Body of pancreas (tissue), 4 donors: ENCODE results near the gene MYO9B. TPM values are rescaled to one million over a fixed set of nuclear protein-coding genes. Genes with fewer than 3 reads are reported as not detected.
"Not testable (repeated sequence)": the region's sequence is repeated elsewhere in the genome, so short reads cannot be mapped to it uniquely, and the experiment has no call there.

Experiments used
- ATAC-seq: fragments of 150-250 bp; one replicate; pipeline ENCODE4 v1.9.1; 2016
- DNase-seq, 4 donors: peaks; one replicate each; pipeline ENCODE4 v3.0.0-alpha.2; 2019
- H3K27ac ChIP-seq, 4 donors: fragments of 200-600 bp; sonication (generic); 1 replicate in 3 of 4; 2 replicates in 1 of 4; pipeline versions ENCODE4 v1.5.1 to v1.6.1; 2016 to 2019; ENCODE audit warnings: mild to moderate bottlenecking in 1 of 4, mixed read lengths in 1 of 4, moderate library complexity in 1 of 4
- H3K27me3 ChIP-seq, 2 donors: fragments of 200-600 bp; sonication (generic); one replicate each; pipeline ENCODE4 v1.6.0; 2016; ENCODE audit warnings: mild to moderate bottlenecking in 1 of 2
- H3K36me3 ChIP-seq, 2 donors: fragments of 200-600 bp; sonication (generic); replicated peaks in 1 of 2; 2 replicates each; pipeline ENCODE4 v1.5.1; 2016; ENCODE audit warnings: low read depth in 2 of 2; ENCODE audit not compliant: insufficient read depth in 1 of 2
- H3K4me1 ChIP-seq: fragments of 200-600 bp; sonication (generic); one replicate; pipeline ENCODE4 v1.6.0; 2016
- H3K4me3 ChIP-seq, 2 donors: fragments of 200-600 bp; sonication (generic); 1 replicate in 1 of 2; 2 replicates in 1 of 2; pipeline ENCODE4 v1.5.1; 2016 to 2019
- H3K9me3 ChIP-seq, 3 donors: fragments of 200-600 bp; sonication (generic); 1 replicate in 2 of 3; 2 replicates in 1 of 3; pipeline ENCODE4 v1.5.1; 2016
- POLR2A ChIP-seq, 3 donors: fragments of 450-650 bp; IDR thresholded peaks; one replicate each; pipeline ENCODE4 v1.6.1; 2016; ENCODE audit warnings: antibody characterized with exemption in 3 of 3, mild to moderate bottlenecking in 2 of 3
- WGBS, 2 donors: methylation state at CpG; one replicate each; pipeline ENCODE4 v1.1.5; 2017; 5-methylcytosine and 5-hydroxymethylcytosine counted together
- intact Hi-C: fragments of 100-400 bp; cut with DNase I; formaldehyde crosslinking; loops from one replicate; pipeline ENCODE4 v1.15.1; 2023
- total RNA-seq, 2 donors: library from RNA; depleted of rRNA; stranded (reverse); fragments of >200 nt; gene quantifications; one replicate each; pipeline ENCODE4 v1.1.0, GENCODE V29; 2016
- TF ChIP-seq, protein P1 (sequence below), 7 experiments: fragments of 450-650 bp in 4 of 7; fragments of 200-600 bp in 3 of 7; sonication (generic) in 3 of 7; IDR thresholded peaks; one replicate each; pipeline ENCODE4 v1.5.1; 2016 to 2019; ENCODE audit warnings: antibody characterized with exemption in 7 of 7

The MYO9B gene
- total RNA-seq, 2 donors from 2014 or later: 26.2 to 56.0 TPM

- Histone ChIP-seq H3K27me3 (no peaks in the 10 kb centered on the region), H3K36me3 (peaks cover 0 to 7% of the 10 kb centered on the region in 2 donors), H3K27ac (no peak overlapping the region), H3K4me1 (peaks cover 3% of the 10 kb centered on the region), H3K4me3 (no peak overlapping the region), H3K9me3 (no peaks in the 10 kb centered on the region)
- TF ChIP-seq, protein P1, sequence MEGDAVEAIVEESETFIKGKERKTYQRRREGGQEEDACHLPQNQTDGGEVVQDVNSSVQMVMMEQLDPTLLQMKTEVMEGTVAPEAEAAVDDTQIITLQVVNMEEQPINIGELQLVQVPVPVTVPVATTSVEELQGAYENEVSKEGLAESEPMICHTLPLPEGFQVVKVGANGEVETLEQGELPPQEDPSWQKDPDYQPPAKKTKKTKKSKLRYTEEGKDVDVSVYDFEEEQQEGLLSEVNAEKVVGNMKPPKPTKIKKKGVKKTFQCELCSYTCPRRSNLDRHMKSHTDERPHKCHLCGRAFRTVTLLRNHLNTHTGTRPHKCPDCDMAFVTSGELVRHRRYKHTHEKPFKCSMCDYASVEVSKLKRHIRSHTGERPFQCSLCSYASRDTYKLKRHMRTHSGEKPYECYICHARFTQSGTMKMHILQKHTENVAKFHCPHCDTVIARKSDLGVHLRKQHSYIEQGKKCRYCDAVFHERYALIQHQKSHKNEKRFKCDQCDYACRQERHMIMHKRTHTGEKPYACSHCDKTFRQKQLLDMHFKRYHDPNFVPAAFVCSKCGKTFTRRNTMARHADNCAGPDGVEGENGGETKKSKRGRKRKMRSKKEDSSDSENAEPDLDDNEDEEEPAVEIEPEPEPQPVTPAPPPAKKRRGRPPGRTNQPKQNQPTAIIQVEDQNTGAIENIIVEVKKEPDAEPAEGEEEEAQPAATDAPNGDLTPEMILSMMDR (IDR thresholded peaks at IDR 0.05): no peak
- no peak for TF ChIP-seq POLR2A (IDR thresholded peaks at IDR 0.05)
- DNase-seq (no peak), ATAC-seq (no peak)
- intact Hi-C loops: no loop called here
- 94 to 96% methylated on average over 24 to 55 of the region's 59 CpGs for WGBS, 2 donors
These were observed 26.4 kb downstream of the MYO9B start for GRCh38 chr19:17101686-17102628.

DNA sequence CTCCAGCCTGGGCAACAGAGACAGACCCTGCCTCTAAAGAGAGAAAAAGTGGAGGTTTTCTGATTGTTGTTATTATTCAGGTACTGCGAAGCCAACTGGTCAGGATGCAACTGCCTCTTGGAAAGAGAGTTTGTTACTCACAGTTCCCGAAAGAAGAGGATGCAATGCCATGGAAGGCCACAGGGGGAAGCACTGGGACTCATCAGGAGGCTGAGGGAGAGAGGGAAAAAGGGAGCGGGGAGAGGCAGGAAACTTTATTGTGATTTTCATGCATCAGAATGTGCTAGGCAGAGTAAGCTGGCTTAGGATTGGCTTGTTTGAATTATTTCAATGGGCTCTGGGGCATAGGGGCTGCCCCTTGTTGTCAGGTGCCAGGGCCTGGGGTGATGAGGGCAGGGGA is 27.6 kb downstream of the MYO9B start:
- Histone ChIP-seq H3K4me1 (peaks cover 7% of the 10 kb centered on the region), H3K36me3 (peaks cover 0 to 7% of the 10 kb centered on the region in 2 donors), H3K4me3 (no peak overlapping the region), H3K9me3 (no peaks in the 10 kb centered on the region), H3K27me3 (no peaks in the 10 kb centered on the region), H3K27ac (no peak overlapping the region)
- TF ChIP-seq, protein P1 (IDR thresholded peaks at IDR 0.05): peak in 2 of 7 experiments; percentile 25 to 30
- no peak for TF ChIP-seq POLR2A (IDR thresholded peaks at IDR 0.05)
- no peak for ATAC-seq
- intact Hi-C loops: no loop called here
- 76 to 98% methylated on average over 3 of the region's 3 CpGs for WGBS, 2 donors
- peak in 1 of 4 donors; percentile 29 for DNase-seq

DNA sequence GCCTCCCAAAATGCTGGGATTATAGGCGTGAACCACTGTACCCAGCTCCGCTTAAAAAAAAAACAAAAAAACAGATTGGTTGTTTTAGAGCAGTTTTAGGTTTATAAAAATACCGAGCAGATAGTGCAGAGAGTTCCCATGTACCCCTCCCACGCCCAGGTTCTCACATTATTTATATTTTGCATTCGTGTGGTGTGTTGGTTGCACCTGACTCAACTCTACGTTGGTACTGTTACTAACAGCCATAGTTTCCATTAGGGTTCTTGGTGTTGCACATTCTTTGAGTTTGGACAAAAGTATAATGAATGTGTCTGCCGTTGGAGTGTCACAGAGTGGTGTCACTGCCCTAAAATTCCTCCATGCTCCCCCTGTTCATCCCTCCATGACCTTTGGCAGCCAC is 29.1 kb downstream of the MYO9B start:
- no peak for TF ChIP-seq POLR2A (IDR thresholded peaks at IDR 0.05)
- TF ChIP-seq, protein P1 (IDR thresholded peaks at IDR 0.05): no peak
- Histone ChIP-seq H3K27me3 (no peaks in the 10 kb centered on the region), H3K9me3 (no peaks in the 10 kb centered on the region), H3K27ac (no peak overlapping the region), H3K4me1 (peaks cover 12% of the 10 kb centered on the region), H3K36me3 (peaks cover 0 to 7% of the 10 kb centered on the region in 2 donors), H3K4me3 (no peak overlapping the region)
- DNase-seq (no peak), ATAC-seq (no peak)
- intact Hi-C loops: no loop called here
- WGBS, 2 donors: 86 to 90% methylated on average over 7 of the region's 7 CpGs

DNA sequence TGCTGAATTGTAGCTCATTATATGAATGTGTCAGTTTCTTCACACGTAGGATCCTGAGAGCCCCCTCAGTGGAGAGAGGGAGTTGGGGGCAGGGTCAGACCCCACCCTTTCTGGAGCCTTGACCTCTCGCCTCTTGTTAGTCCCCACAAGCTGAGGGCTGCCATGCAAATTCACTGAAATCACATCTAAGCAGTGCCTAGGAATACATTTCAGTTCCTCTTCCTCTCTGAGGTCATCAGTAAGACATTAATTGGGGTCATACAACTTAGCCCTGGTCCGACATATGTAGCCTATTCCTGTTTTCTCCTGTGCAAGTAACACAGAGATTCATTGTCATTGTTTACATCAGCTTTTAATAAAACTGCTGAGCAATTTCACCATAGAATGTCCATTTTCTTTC is 30.0 kb downstream of the MYO9B start:
- intact Hi-C loops: no loop called here
- no peak for ATAC-seq
- peaks cover 12% of the 10 kb centered on the region for H3K4me1 ChIP-seq
- H3K4me3 ChIP-seq: no peak overlapping the region
- peaks cover 0 to 7% of the 10 kb centered on the region in 2 donors for H3K36me3 ChIP-seq
- TF ChIP-seq, protein P1 (IDR thresholded peaks at IDR 0.05): no peak
- TF ChIP-seq POLR2A (IDR thresholded peaks at IDR 0.05): no peak
- no peak for DNase-seq
- no peak overlapping the region for H3K27ac ChIP-seq
- H3K9me3 ChIP-seq: no peaks in the 10 kb centered on the region
- WGBS, 2 donors: 83 to 85% methylated on average over 3 of the region's 3 CpGs
- H3K27me3 ChIP-seq: no peaks in the 10 kb centered on the region

DNA sequence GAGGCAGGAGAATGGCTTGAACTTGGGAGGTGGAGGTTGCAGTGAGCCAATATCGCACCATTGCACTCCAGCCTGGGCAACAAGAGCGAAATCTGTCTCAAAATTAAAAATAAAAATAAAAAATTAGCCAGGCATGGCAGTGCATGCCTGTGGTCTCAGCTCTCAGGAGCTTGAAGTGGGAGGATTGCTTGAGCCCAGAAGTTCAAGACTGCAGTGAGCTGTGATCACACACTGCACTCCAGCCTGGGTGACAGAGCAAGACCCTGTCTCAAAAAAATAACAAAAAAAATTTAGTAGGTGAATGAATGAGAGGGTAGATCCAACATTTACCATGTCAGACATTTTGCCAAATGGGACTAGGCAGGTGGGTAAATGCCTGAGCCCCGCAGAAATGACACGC is 31.4 kb downstream of the MYO9B start:
- ATAC-seq, H3K27me3 ChIP-seq, DNase-seq, H3K4me3 ChIP-seq, H3K36me3 ChIP-seq, intact Hi-C loops, H3K9me3 ChIP-seq: not testable (repeated sequence)
- WGBS, 2 donors: 84 to 97% methylated on average over 4 of the region's 4 CpGs
- peak overlapping the region in 1 of 4 donors; percentile 55 for H3K27ac ChIP-seq
- peaks cover 12% of the 10 kb centered on the region for H3K4me1 ChIP-seq
